Measurements from ENCODE around the gene GDPD4. TPM values are rescaled to one million over a fixed set of nuclear protein-coding genes. Genes with fewer than 3 reads are reported as not detected.

The GDPD4 gene
- total and polyA plus RNA-seq, 8 donors, result 0.12 TPM; not detected in 7

DNA sequence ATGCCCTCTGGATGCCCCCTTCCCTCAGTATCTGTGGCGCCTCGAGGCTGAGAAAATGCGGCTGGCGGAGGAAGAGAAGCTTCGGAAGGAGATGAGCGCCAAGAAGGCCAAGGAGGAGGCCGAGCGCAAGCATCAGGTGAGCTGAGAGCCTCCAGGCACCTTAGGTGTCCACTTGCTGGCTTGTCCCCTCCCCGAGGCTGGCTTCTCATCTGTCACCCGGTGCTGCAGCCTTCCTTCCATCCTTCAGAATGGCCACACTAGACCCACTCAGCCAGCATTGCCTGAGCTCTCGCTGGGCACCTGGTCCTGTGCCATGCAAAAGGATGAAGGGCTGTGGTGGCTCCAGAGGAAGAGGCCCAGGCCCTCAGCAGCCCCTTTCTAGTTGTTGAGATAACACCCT, 121.1 kb downstream of the GDPD4 start:
- TF ChIP-seq POLR2AphosphoS5 (IDR thresholded peaks at IDR 0.05) (no peak), POLR2A (IDR thresholded peaks at IDR 0.05) (no peak), EP300 (IDR thresholded peaks at IDR 0.05) (no peak), CTCF (IDR thresholded peaks at IDR 0.05) (no peak)
- WGBS, 5 donors, result 88 to 95% (median 90%) methylated on average over 11 of the region's 11 CpGs
- Histone ChIP-seq H3K27me3 (no peaks in the 10 kb centered on the region), H3K9me3 (no peaks in the 10 kb centered on the region), H3K4me1 (no peaks in the 10 kb centered on the region), H3K4me3 (no peak overlapping the region), H3K27ac (no peak overlapping the region), H3K36me3 (no peaks in the 10 kb centered on the region)
- intact Hi-C loops (cut with DNase I; ENCODE audit: low total_unique reads), result no loop called here
- DNase-seq, result no peak

GRCh38 chr11:77179681-77180080, 121.8 kb downstream of the GDPD4 start:
- 96 to 98% (median 97%) methylated on average over 8 to 19 of the region's 19 CpGs for WGBS, 5 donors
- H3K9me3 ChIP-seq, result no peaks in the 10 kb centered on the region
- TF ChIP-seq EP300 (IDR thresholded peaks at IDR 0.05), result no peak
- TF ChIP-seq CTCF (IDR thresholded peaks at IDR 0.05), result no peak
- TF ChIP-seq POLR2AphosphoS5 (IDR thresholded peaks at IDR 0.05), result no peak
- no peaks in the 10 kb centered on the region for H3K27me3 ChIP-seq
- H3K27ac ChIP-seq, result no peak overlapping the region
- H3K4me3 ChIP-seq, result no peak overlapping the region
- intact Hi-C loops (cut with DNase I; ENCODE audit: low total_unique reads), result no loop called here
- no peaks in the 10 kb centered on the region for H3K4me1 ChIP-seq
- no peak for DNase-seq
- H3K36me3 ChIP-seq, result no peaks in the 10 kb centered on the region

GRCh38 chr11:77179048-77179447, 122.4 kb downstream of the GDPD4 start:
- H3K4me3 ChIP-seq, result no peak overlapping the region
- intact Hi-C loops (cut with DNase I; ENCODE audit: low total_unique reads), result no loop called here
- TF ChIP-seq EP300 (IDR thresholded peaks at IDR 0.05) (no peak), CTCF (IDR thresholded peaks at IDR 0.05) (no peak), POLR2A (IDR thresholded peaks at IDR 0.05) (no peak), POLR2AphosphoS5 (IDR thresholded peaks at IDR 0.05) (no peak)
- no peaks in the 10 kb centered on the region for H3K27me3 ChIP-seq
- no peak overlapping the region for H3K27ac ChIP-seq
- WGBS, 5 donors, result 59 to 71% (median 71%) methylated on average over 4 to 5 of the region's 5 CpGs
- H3K9me3 ChIP-seq, result no peaks in the 10 kb centered on the region
- no peaks in the 10 kb centered on the region for H3K4me1 ChIP-seq
- no peak for DNase-seq
- H3K36me3 ChIP-seq, result no peaks in the 10 kb centered on the region

DNA sequence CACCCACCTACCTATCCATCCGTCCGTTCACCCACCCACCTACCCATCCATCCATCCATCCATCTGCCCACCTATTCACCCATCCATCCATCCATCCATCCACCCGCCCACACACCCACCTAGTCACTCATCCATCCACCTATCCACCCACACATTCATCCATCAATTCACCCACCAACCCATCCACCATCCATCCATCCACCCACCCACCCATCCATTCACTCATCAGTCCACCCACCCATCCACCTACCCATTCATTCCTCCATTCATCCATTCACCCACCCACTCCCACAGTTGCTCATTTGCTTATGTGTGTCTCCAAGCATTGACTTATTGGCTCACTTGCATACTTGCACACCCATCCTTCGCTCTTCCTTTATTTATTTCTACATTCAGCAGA, 123.3 kb downstream of the GDPD4 start:
- Histone ChIP-seq H3K36me3 (no peaks in the 10 kb centered on the region), H3K27ac (no peak overlapping the region), H3K27me3 (no peaks in the 10 kb centered on the region), H3K9me3 (no peaks in the 10 kb centered on the region), H3K4me3 (no peak overlapping the region), H3K4me1 (no peaks in the 10 kb centered on the region)
- 89 to 97% (median 95%) methylated on average over 4 of the region's 4 CpGs for WGBS, 5 donors
- DNase-seq, result no peak
- TF ChIP-seq CTCF (IDR thresholded peaks at IDR 0.05), result no peak
- TF ChIP-seq EP300 (IDR thresholded peaks at IDR 0.05), result no peak
- no peak for TF ChIP-seq POLR2A (IDR thresholded peaks at IDR 0.05)
- TF ChIP-seq POLR2AphosphoS5 (IDR thresholded peaks at IDR 0.05), result no peak
- intact Hi-C loops (cut with DNase I; ENCODE audit: low total_unique reads), result no loop called here

Data from stomach (tissue), 9 donors.